Ramos (cell line): ENCODE results near the gene ERICH3.

Source experiments
- in situ Hi-C: fragments of 300-500 bp; cut with MboI; formaldehyde crosslinking; loops from one replicate; pipeline ENCODE4 v1.14.3; 2022; ENCODE audit warnings: low sequenced_read_pairs; ENCODE audit not compliant: unreplicated experiment

ERICH3 gene

DNA sequence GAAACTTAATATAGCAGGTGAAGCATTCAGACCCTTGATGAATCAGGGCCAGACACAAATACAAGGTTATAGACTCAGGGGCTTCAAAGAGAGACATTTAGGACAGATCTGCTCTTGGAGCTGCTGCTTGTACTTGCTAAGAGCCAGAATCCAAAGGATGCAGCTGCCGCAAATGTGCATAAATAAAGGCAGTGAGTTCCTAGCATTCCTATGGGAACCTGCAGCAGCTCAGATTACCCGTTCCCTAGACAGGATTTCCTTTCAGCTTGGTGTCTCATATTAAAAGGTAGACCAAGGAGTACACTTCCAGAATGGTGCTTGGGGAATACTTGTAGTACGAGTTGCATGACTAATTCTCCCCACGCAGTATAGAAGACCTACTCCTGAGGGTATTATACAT lies 151.4 kb downstream of the ERICH3 start:
- in situ Hi-C loops: no loop called here
